Heart left ventricle (tissue), 13 donors: ENCODE results near the gene SULT1E1.

ENCODE experiments used
- CTCF ChIP-seq, 12 donors: fragments of 200-600 bp; sonication (generic) in 4 of 12; IDR thresholded peaks; one replicate each; pipeline versions ENCODE4 v1.5.0 to v1.8.0; 2018 to 2022; ENCODE audit warnings: antibody characterized with exemption in 12 of 12, mild to moderate bottlenecking in 5 of 12
- POLR2A ChIP-seq, 2 donors: fragments of 450-650 bp; IDR thresholded peaks; one replicate each; pipeline ENCODE4 v1.6.1; 2017; ENCODE audit warnings: antibody characterized with exemption in 2 of 2, mild to moderate bottlenecking in 2 of 2, moderate library complexity in 2 of 2
- donor health status: ischemic (EF 13 %, LVEDD 7.1; RV severe dilation, severe dysfunction).
- donor health status: DM: no; HTN: yes; CAD: no.
- donor health status: DM: no; HTN: no; CAD: no.
- donor health status: ischemic (EF 25% LVEDD 6.9; RV normal size, moderate dysfunction).
- donor health status: ischemic (EF 25% LVEDD 5.7; RV mildly dilated, moderate dysfunction).
- donor health status: ischemic (EF 35%, LVEDD 5.7; RV mildly dilated, moderate dysfunction).
- donor health status: nonischemic (EF 11% LVEDD 7.7; RV severe dilation, severe dysfunction).
- donor health status: DM: yes; HTN: yes; CAD: no.
- donor health status: PGD.
- donor health status: ischemic (EF 29% LVEDD 5.4; RV normal size, mild dysfunction).
- donor health status: nonischemic (EF 23%, LVEDD 6.1; RV moderate dilation, normal function).

- no peak for TF ChIP-seq CTCF (IDR thresholded peaks at IDR 0.05)
- TF ChIP-seq POLR2A (IDR thresholded peaks at IDR 0.05): no peak
Measured at GRCh38 chr4:69882150-69882549, 22.2 kb upstream of the SULT1E1 start.
